Measurements from ENCODE around the gene CLASP1. TPM values are rescaled to one million over a fixed set of nuclear protein-coding genes. Genes with fewer than 3 reads are reported as not detected.
A peak's percentile ranks its signal among the peaks of the same experiment; 100 is the strongest.

Gene CLASP1
- total RNA-seq, 1 experiment from 2014 or later, result 49.2 TPM

- POLR2A ChIA-PET, result no interaction called here
- Histone ChIP-seq H3K27me3 (ENCODE audit: control insufficient read depth, insufficient read depth, low read length) (no peaks in the 10 kb centered on the region), H3K4me1 (ENCODE audit: control insufficient read depth, insufficient read depth, low read length) (peaks cover 12% of the 10 kb centered on the region; the same call in 1 of the 2 replicates), H3K36me3 (ENCODE audit: control insufficient read depth, insufficient read depth, low read length) (no peaks in the 10 kb centered on the region), H3K4me3 (ENCODE audit: low read depth in 2 of 2, low read length in 2 of 2) (no peak overlapping the region), H3K27ac (ENCODE audit: low read length) (no peak overlapping the region), H3K9me3 (ENCODE audit: control insufficient read depth, insufficient read depth, low read depth, low read length) (no peaks in the 10 kb centered on the region)
- TSS peak; percentile 39 for BruUV-seq (replicated peaks)
- CTCF ChIA-PET, result no interaction called here
- ATAC-seq (no peak), DNase-seq (ENCODE audit: low read depth, low spot score) (no peak)
- TF ChIP-seq TCF7L2 (IDR thresholded peaks at IDR 0.05; ENCODE audit: low read depth, low read length) (no peak), REST (IDR thresholded peaks at IDR 0.05; ENCODE audit: insufficient read depth in 1 of 2, low read depth in 2 of 2, low read length in 1 of 2) (no peak), SIN3A (IDR thresholded peaks at IDR 0.05; ENCODE audit: borderline replicate concordance, insufficient read depth, low read depth, low read length) (no peak), CTCF (IDR thresholded peaks at IDR 0.05) (no peak), POLR2AphosphoS5 (IDR thresholded peaks at IDR 0.05; ENCODE audit: low read depth, low read length) (no peak)
- in situ Hi-C loops (cut with HindIII; ENCODE audit: low pct_unique_long_range_greater_than_20kb, low sequenced_read_pairs) (no loop called here), intact Hi-C loops (cut with micrococcal nuclease; ENCODE audit: unreplicated experiment) (loop anchor here (5.0 kb wide), 2 partner anchors 47 to 117 kb away; partner anchors contain the start of gene CLASP1)
These were observed 49.2 kb downstream of the CLASP1 start for GRCh38 chr2:121599963-121600651.

GRCh38 chr2:121598087-121598486 is 51.2 kb downstream of the CLASP1 start:
- Histone ChIP-seq H3K4me3 (ENCODE audit: low read depth in 2 of 2, low read length in 2 of 2) (no peak overlapping the region), H3K27me3 (ENCODE audit: control insufficient read depth, insufficient read depth, low read length) (no peaks in the 10 kb centered on the region), H3K9me3 (ENCODE audit: control insufficient read depth, insufficient read depth, low read depth, low read length) (no peaks in the 10 kb centered on the region), H3K36me3 (ENCODE audit: control insufficient read depth, insufficient read depth, low read length) (no peaks in the 10 kb centered on the region), H3K27ac (ENCODE audit: low read length) (no peak overlapping the region), H3K4me1 (ENCODE audit: control insufficient read depth, insufficient read depth, low read length) (peaks cover 12% of the 10 kb centered on the region; the same call in 1 of the 2 replicates)
- TF ChIP-seq TCF7L2 (IDR thresholded peaks at IDR 0.05; ENCODE audit: low read depth, low read length), result no peak
- BruUV-seq (replicated peaks), result no TSS peak
- ChIA-PET CTCF (interaction anchor here (0.6 kb wide), 1 partner anchor 159 kb away, joined by 3 read pairs; no protein-coding TSS in a partner anchor), POLR2A (no interaction called here)
- no peak for ATAC-seq
- DNase-seq (ENCODE audit: low read depth, low spot score), result no peak
- in situ Hi-C loops (cut with HindIII; ENCODE audit: low pct_unique_long_range_greater_than_20kb, low sequenced_read_pairs) (no loop called here), intact Hi-C loops (cut with micrococcal nuclease; ENCODE audit: unreplicated experiment) (loop anchor here (5.0 kb wide), 2 partner anchors 49 to 119 kb away; partner anchors contain the start of gene CLASP1)
